H1 (cell line): ENCODE measurements around the gene FAM149B1. TPM values are rescaled to one million over a fixed set of nuclear protein-coding genes. Genes with fewer than 3 reads are reported as not detected.

Source experiments
- CTCF ChIA-PET: fragments of 300-600 bp; sonication (Branson Sonifier 250); formaldehyde crosslinking; loops from one replicate; lab custom pipeline; 2021; ENCODE audit not compliant: partially characterized antibody; lab: Charles Lee
- POLR2A ChIA-PET: fragments of 300-600 bp; sonication (Branson Sonifier 250); formaldehyde crosslinking; loops from one replicate; lab custom pipeline; 2021; ENCODE audit warnings: inconsistent platforms; ENCODE audit not compliant: partially characterized antibody; lab: Charles Lee
- DNase-seq, 2 experiments: peaks; one replicate each; pipeline versions ENCODE4 v3.0.0 to v3.0.0-alpha.2; 2010 to 2022; ENCODE audit warnings: low spot score in 2 of 2, low read depth in 1 of 2, mixed read lengths in 1 of 2
- FAIRE-seq: peaks from 2 replicates; lab custom pipeline; 2011; peaks lifted over from hg19 to GRCh38; lab: Jason Lieb, UNC
- H2AFZ ChIP-seq: 2 replicates; pipeline ENCODE4 v1.8.1; 2012; ENCODE audit warnings: low read length, inconsistent platforms
- H2AK5ac ChIP-seq: 2 replicates; pipeline ENCODE4 v1.6.1; 2013; ENCODE audit warnings: low read depth, low read length
- H2BK120ac ChIP-seq: replicated peaks from 2 replicates; pipeline ENCODE3; 2013; ENCODE audit warnings: low read depth, low read length, inconsistent platforms
- H2BK12ac ChIP-seq: 2 replicates; pipeline ENCODE4 v1.6.1; 2013; ENCODE audit warnings: low read depth, low read length
- H2BK15ac ChIP-seq: 2 replicates; pipeline ENCODE4 v1.6.1; 2013; ENCODE audit warnings: low read length
- H2BK20ac ChIP-seq: 2 replicates; pipeline ENCODE4 v1.6.1; 2013; ENCODE audit warnings: low read length
- H2BK5ac ChIP-seq: 2 replicates; pipeline ENCODE4 v1.6.1; 2013; ENCODE audit warnings: low read depth, low read length
- H3K14ac ChIP-seq: 2 replicates; pipeline ENCODE4 v1.6.1; 2013; ENCODE audit warnings: inconsistent platforms; ENCODE audit not compliant: insufficient read length
- H3K18ac ChIP-seq: 2 replicates; pipeline ENCODE4 v1.6.1; 2013; ENCODE audit warnings: low read length; ENCODE audit errors: extremely low read depth
- H3K23ac ChIP-seq: 2 replicates; pipeline ENCODE4 v1.6.1; 2013; ENCODE audit warnings: inconsistent platforms; ENCODE audit not compliant: insufficient read length
- H3K23me2 ChIP-seq: 2 replicates; pipeline ENCODE4 v1.6.1; 2013; ENCODE audit warnings: low read depth, low read length
- H3K27ac ChIP-seq: 2 replicates; pipeline ENCODE4 v1.6.1; 2011; ENCODE audit warnings: low read depth, low read length, inconsistent platforms
- H3K27me3 ChIP-seq, 4 experiments: replicated peaks in 1 of 4; 1 replicate in 1 of 4; 2 replicates in 3 of 4; pipeline versions ENCODE4 v1.6.1 to v1.8.1; 2011 to 2013; ENCODE audit warnings: low read length in 3 of 4, mild to moderate bottlenecking in 3 of 4, inconsistent platforms in 2 of 4, mixed read lengths in 2 of 4, moderate library complexity in 1 of 4; ENCODE audit not compliant: control insufficient read depth in 3 of 4, insufficient read depth in 3 of 4; ENCODE audit errors: extremely low read depth in 1 of 4
- H3K36me3 ChIP-seq, 4 experiments: 2 replicates each; pipeline versions ENCODE4 v1.6.1 to v1.8.1; 2011 to 2013; ENCODE audit warnings: mild to moderate bottlenecking in 4 of 4, low read length in 3 of 4, moderate library complexity in 2 of 4, control low read depth in 1 of 4, inconsistent platforms in 1 of 4; ENCODE audit not compliant: insufficient read depth in 4 of 4, control insufficient read depth in 2 of 4
- H3K4ac ChIP-seq: replicated peaks from 2 replicates; pipeline ENCODE3; 2013; ENCODE audit warnings: low read length, low read depth, mixed read lengths, inconsistent platforms; ENCODE audit not compliant: insufficient read length
- H3K4me1 ChIP-seq, 4 experiments: replicated peaks in 1 of 4; 1 replicate in 1 of 4; 2 replicates in 3 of 4; pipeline versions ENCODE4 v1.6.1 to v1.8.1; 2011 to 2013; ENCODE audit warnings: low read length in 3 of 4, inconsistent platforms in 2 of 4, mixed read lengths in 1 of 4; ENCODE audit not compliant: insufficient read depth in 4 of 4, control insufficient read depth in 3 of 4
- H3K4me2 ChIP-seq, 2 experiments: 2 replicates each; pipeline versions ENCODE4 v1.6.1 to v1.8.1; 2011 to 2013; ENCODE audit warnings: low read depth in 2 of 2, low read length in 2 of 2, control low read depth in 1 of 2, inconsistent platforms in 1 of 2, mild to moderate bottlenecking in 1 of 2; ENCODE audit not compliant: insufficient read depth in 1 of 2
- H3K4me3 ChIP-seq, 4 experiments: fragments of 200-600, 300-600 bp in 1 of 4; sonication (generic), shearing (Covaris generic), sonication (Bioruptor Twin) in 1 of 4; 2 replicates each; pipeline versions ENCODE4 v1.5.1 to v1.8.1; 2011 to 2016; ENCODE audit warnings: low read length in 4 of 4, low read depth in 3 of 4, control low read depth in 2 of 4, inconsistent platforms in 2 of 4, mild to moderate bottlenecking in 2 of 4, mixed read lengths in 1 of 4, moderate library complexity in 1 of 4; ENCODE audit not compliant: insufficient read depth in 2 of 4; ENCODE audit errors: extremely low read depth in 1 of 4
- H3K56ac ChIP-seq: replicated peaks from 2 replicates; pipeline ENCODE3; 2013; ENCODE audit warnings: low read depth, mild to moderate bottlenecking, mixed read lengths, low read length, inconsistent platforms; ENCODE audit not compliant: insufficient read length
- H3K79me1 ChIP-seq: 2 replicates; pipeline ENCODE4 v1.6.1; 2013; ENCODE audit warnings: low read depth, low read length, control low read depth
- H3K79me2 ChIP-seq, 2 experiments: 2 replicates each; pipeline versions ENCODE4 v1.6.1 to v1.8.1; 2012 to 2013; ENCODE audit warnings: low read length in 2 of 2, mild to moderate bottlenecking in 2 of 2, inconsistent platforms in 1 of 2; ENCODE audit not compliant: insufficient read depth in 2 of 2, control insufficient read depth in 1 of 2
- H3K9ac ChIP-seq, 4 experiments: replicated peaks in 1 of 4; 1 replicate in 1 of 4; 2 replicates in 3 of 4; pipeline versions ENCODE4 v1.6.1 to v1.8.1; 2011 to 2013; ENCODE audit warnings: low read depth in 3 of 4, low read length in 3 of 4, control low read depth in 2 of 4, mild to moderate bottlenecking in 2 of 4, moderate library complexity in 2 of 4, inconsistent platforms in 1 of 4; ENCODE audit errors: extremely low read depth in 1 of 4
- H3K9me3 ChIP-seq, 2 experiments: 2 replicates each; pipeline versions ENCODE4 v1.6.1 to v1.8.1; 2012 to 2013; ENCODE audit warnings: mild to moderate bottlenecking in 2 of 2, moderate library complexity in 2 of 2, control low read depth in 1 of 2, inconsistent platforms in 1 of 2, low read depth in 1 of 2, low read length in 1 of 2, mixed read lengths in 1 of 2; ENCODE audit not compliant: insufficient read depth in 2 of 2
- H4K20me1 ChIP-seq, 2 experiments: replicated peaks in 1 of 2; 2 replicates each; pipeline versions ENCODE3 to v1.8.1; 2011 to 2013; ENCODE audit warnings: inconsistent platforms in 2 of 2, low read length in 2 of 2, mild to moderate bottlenecking in 1 of 2; ENCODE audit not compliant: insufficient read depth in 2 of 2, control insufficient read depth in 1 of 2
- H4K5ac ChIP-seq: 2 replicates; pipeline ENCODE4 v1.6.1; 2013; ENCODE audit warnings: low read length, low read depth, mixed read lengths, inconsistent platforms; ENCODE audit not compliant: insufficient read length
- H4K8ac ChIP-seq: 2 replicates; pipeline ENCODE4 v1.8.0; 2013; ENCODE audit warnings: mild to moderate bottlenecking, moderate library complexity, low read length, inconsistent platforms; ENCODE audit not compliant: insufficient read depth; ENCODE audit errors: extremely low read depth
- H4K91ac ChIP-seq: replicated peaks from 2 replicates; pipeline ENCODE3; 2013; ENCODE audit warnings: low read length, mixed read lengths, inconsistent platforms; ENCODE audit not compliant: insufficient read length
- ATF3 ChIP-seq: IDR thresholded peaks from 2 replicates; pipeline ENCODE4 v1.6.1; 2011; ENCODE audit warnings: low read depth, mild to moderate bottlenecking, low read length; ENCODE audit not compliant: insufficient read depth
- CTCF ChIP-seq, 3 experiments: IDR thresholded peaks; 1 replicate in 2 of 3; 2 replicates in 1 of 3; pipeline versions ENCODE4 v1.5.1 to v1.6.1; 2011; ENCODE audit warnings: low read length in 3 of 3, mild to moderate bottlenecking in 3 of 3, inconsistent platforms in 2 of 3, low read depth in 1 of 3, moderate library complexity in 1 of 3; ENCODE audit not compliant: insufficient read depth in 1 of 3; ENCODE audit errors: control extremely low read depth in 1 of 3
- EP300 ChIP-seq, 2 experiments: IDR thresholded peaks; 1 replicate in 1 of 2; 2 replicates in 1 of 2; pipeline ENCODE4 v1.6.1; 2011 to 2012; ENCODE audit warnings: low read depth in 2 of 2, low read length in 2 of 2, mild to moderate bottlenecking in 2 of 2, borderline replicate concordance in 1 of 2, inconsistent platforms in 1 of 2, moderate library complexity in 1 of 2
- HDAC6 ChIP-seq: IDR thresholded peaks from one replicate; pipeline ENCODE4 v1.7.1; 2012; ENCODE audit warnings: low read depth, mild to moderate bottlenecking, inconsistent platforms, low read length, moderate library complexity
- JUN ChIP-seq: IDR thresholded peaks from 2 replicates; pipeline ENCODE4 v1.6.1; 2011; ENCODE audit warnings: low read depth, mild to moderate bottlenecking, improper control_type of control experiment, low read length
- KDM5A ChIP-seq: fragments of 200-600 bp; IDR thresholded peaks from 2 replicates; pipeline ENCODE4 v1.7.1; 2012; ENCODE audit warnings: mild to moderate bottlenecking, low read length, inconsistent platforms, mixed read lengths
- RXRA ChIP-seq: IDR thresholded peaks from 2 replicates; pipeline ENCODE4 v1.6.1; 2011; ENCODE audit warnings: low read depth, mild to moderate bottlenecking, low read length, moderate library complexity; ENCODE audit not compliant: insufficient read depth
- SIRT6 ChIP-seq: IDR thresholded peaks from one replicate; pipeline ENCODE4 v1.7.1; 2012; ENCODE audit warnings: low read length, inconsistent platforms
- SP1 ChIP-seq: IDR thresholded peaks from 2 replicates; pipeline ENCODE4 v1.6.1; 2011; ENCODE audit warnings: low read depth, low read length
- SUZ12 ChIP-seq: fragments of 200-600 bp; sonication (generic); IDR thresholded peaks from 2 replicates; pipeline ENCODE4 v1.6.1; 2012; ENCODE audit warnings: mild to moderate bottlenecking, inconsistent platforms, low read length, moderate library complexity, mixed read lengths
- TEAD4 ChIP-seq: IDR thresholded peaks from 2 replicates; pipeline ENCODE4 v1.6.1; 2012; ENCODE audit warnings: low read depth, low read length, inconsistent platforms, mixed read lengths
- WGBS, 2 experiments: shearing (Covaris generic) in 1 of 2; methylation state at CpG; one replicate each; pipeline versions ENCODE4 v1.1.6 to v1.1.7; 2013 to 2015; ENCODE audit warnings: low lambda C conversion rate in 2 of 2, mixed read lengths in 2 of 2, inconsistent platforms in 1 of 2, low coverage in 1 of 2, missing lambda C conversion rate in 1 of 2; ENCODE audit not compliant: insufficient replicate concordance in 2 of 2, insufficient coverage in 1 of 2, insufficient read length in 1 of 2; ENCODE audit errors: extremely low coverage in 1 of 2, missing lambda C conversion rate in 1 of 2; 5-methylcytosine and 5-hydroxymethylcytosine counted together
- polyA plus RNA-seq, 7 experiments: library from polyadenylated mRNA; depleted of rRNA in 3 of 7; stranded (reverse) in 5 of 7; unstranded in 2 of 7; fragments of >200 nt in 5 of 7; fragments of 200-250 nt in 2 of 7; gene quantifications; 1 replicate in 5 of 7; 2 replicates in 1 of 7; 4 replicates in 1 of 7; pipeline versions ENCODE4 v1.2.1 to v1.2.3, GENCODE V29; 2011 to 2013; ENCODE audit warnings: missing spikeins in 2 of 7, mixed read lengths in 2 of 7
- total RNA-seq: library from RNA; stranded (reverse); fragmentation: NEBNext Ultra II Directional; extraction: Animal tissue kit (Norgen Biotek cat#: 25700); gene quantifications from 2 replicates; pipeline ENCODE4 v1.2.1, GENCODE V29; 2021

The FAM149B1 gene
- total and polyA plus RNA-seq, 2 of the 8 experiments (the other 6 are each of a cell fraction or from before 2014, with no cell fraction given), result 16.8 to 21.9 TPM

GRCh38 chr10:73139251-73139650 is 28.7 kb upstream of the FAM149B1 start:
- 90% methylated on average over 2 of the region's 2 CpGs; no CpG with 5 or more reads in 1 of the 2 experiments for WGBS, 2 experiments
- Histone ChIP-seq H3K4ac (no peak overlapping the region), H2BK5ac (no peak overlapping the region), H3K4me1 (no peaks in the 10 kb centered on the region), H3K14ac (no peak overlapping the region), H3K27me3 (no peaks in the 10 kb centered on the region), H3K18ac (no peak overlapping the region), H3K4me3 (no peak overlapping the region), H4K8ac (no peak overlapping the region), H2BK120ac (no peak overlapping the region), H3K23ac (no peak overlapping the region), H4K5ac (no peak overlapping the region), H2AFZ (no peak overlapping the region), H3K27ac (no peak overlapping the region), H3K9me3 (no peaks in the 10 kb centered on the region), H3K56ac (no peak overlapping the region), H4K20me1 (no peaks in the 10 kb centered on the region), H3K79me2 (no peaks in the 10 kb centered on the region), H3K79me1 (no peaks in the 10 kb centered on the region), H2BK20ac (no peak overlapping the region), H2BK12ac (no peak overlapping the region), H3K23me2 (no peaks in the 10 kb centered on the region), H3K36me3 (peaks cover 6 to 52% (median 35%) of the 10 kb centered on the region in 4 experiments; a peak in 7 of 8 replicates), H2BK15ac (no peak overlapping the region), H4K91ac (no peak overlapping the region), H2AK5ac (no peak overlapping the region), H3K9ac (no peak overlapping the region), H3K4me2 (no peak overlapping the region)
- POLR2A ChIA-PET, result interaction anchor here (0.8 kb wide), 1 partner anchor 90 kb away, joined by 3 read pairs; no protein-coding TSS in a partner anchor
- FAIRE-seq (no peak), DNase-seq (no peak)
- CTCF ChIA-PET, result interaction anchor here (0.6 to 1.2 kb wide), 5 partner anchors 9 to 211 kb away, joined by 3 to 4 read pairs (median 3); no protein-coding TSS in a partner anchor
- TF ChIP-seq KDM5A, result no peak
- no peak for TF ChIP-seq RXRA
- no peak for TF ChIP-seq CTCF (IDR thresholded peaks at IDR 0.05; ENCODE audit: control extremely low read depth in 1 of 3, insufficient read depth in 1 of 3, low read depth in 1 of 3, low read length in 3 of 3)
- no peak for TF ChIP-seq JUN
- no peak for TF ChIP-seq ATF3
- no peak for TF ChIP-seq EP300 (IDR thresholded peaks at IDR 0.05; ENCODE audit: borderline replicate concordance in 1 of 2, low read depth in 2 of 2, low read length in 2 of 2)
- no peak for TF ChIP-seq SUZ12
- no peak for TF ChIP-seq HDAC6
- TF ChIP-seq SIRT6, result no peak
- no peak for TF ChIP-seq TEAD4
- TF ChIP-seq SP1, result no peak
